Effector CD8-positive, alpha-beta T cell (primary cell): ENCODE data around the gene DGKG.

Experiments used
- DNase-seq: peaks from one replicate; lab custom pipeline; 2025; lab: John Stamatoyannopoulos, UW

The DGKG gene

GRCh38 chr3:186239321-186239720 is 122.7 kb downstream of the DGKG start:
- DNase-seq = no peak

GRCh38 chr3:186237915-186238314 is 124.1 kb downstream of the DGKG start:
- DNase-seq = no peak

- DNase-seq = no peak
Measured at GRCh38 chr3:186236357-186237020, 125.5 kb downstream of the DGKG start.

GRCh38 chr3:186235554-186235953 is 126.5 kb downstream of the DGKG start:
- no peak for DNase-seq

- DNase-seq = no peak
Measured at GRCh38 chr3:186234152-186234551, 127.9 kb downstream of the DGKG start.

GRCh38 chr3:186226482-186226881 is 135.6 kb downstream of the DGKG start:
- no peak for DNase-seq

GRCh38 chr3:186225603-186226002 is 136.4 kb downstream of the DGKG start:
- no peak for DNase-seq

- DNase-seq = no peak
Measured at GRCh38 chr3:186224041-186224610, 137.9 kb downstream of the DGKG start.

GRCh38 chr3:186223476-186223875 is 138.6 kb downstream of the DGKG start:
- no peak for DNase-seq

- no peak for DNase-seq
Measured at GRCh38 chr3:186221760-186222378, 140.2 kb downstream of the DGKG start.

- DNase-seq = no peak
Measured at GRCh38 chr3:186220911-186221645, 141.0 kb downstream of the DGKG start.

- no peak for DNase-seq
Measured at GRCh38 chr3:186220365-186220764, 141.7 kb downstream of the DGKG start.

GRCh38 chr3:186219211-186219638 is 142.8 kb downstream of the DGKG start:
- DNase-seq = no peak

GRCh38 chr3:186218421-186218820 is 143.6 kb downstream of the DGKG start:
- no peak for DNase-seq

- no peak for DNase-seq
Measured at GRCh38 chr3:186217820-186218164, 144.2 kb downstream of the DGKG start.

- no peak for DNase-seq
Measured at GRCh38 chr3:186216900-186217819, 144.9 kb downstream of the DGKG start.

- DNase-seq = no peak
Measured at GRCh38 chr3:186214670-186215069, 147.4 kb downstream of the DGKG start.

- no peak for DNase-seq
Measured at GRCh38 chr3:186213946-186214345, 148.1 kb downstream of the DGKG start.

GRCh38 chr3:186212611-186213010 is 149.4 kb downstream of the DGKG start:
- DNase-seq = no peak

- DNase-seq = no peak
Measured at GRCh38 chr3:186210852-186211500, 151.1 kb downstream of the DGKG start.
